ENCODE results near the gene GOLGA6L4.
"Not testable (repeated sequence)": the region's sequence is repeated elsewhere in the genome, so short reads cannot be mapped to it uniquely, and the experiment has no call there.

The GOLGA6L4 gene

DNA sequence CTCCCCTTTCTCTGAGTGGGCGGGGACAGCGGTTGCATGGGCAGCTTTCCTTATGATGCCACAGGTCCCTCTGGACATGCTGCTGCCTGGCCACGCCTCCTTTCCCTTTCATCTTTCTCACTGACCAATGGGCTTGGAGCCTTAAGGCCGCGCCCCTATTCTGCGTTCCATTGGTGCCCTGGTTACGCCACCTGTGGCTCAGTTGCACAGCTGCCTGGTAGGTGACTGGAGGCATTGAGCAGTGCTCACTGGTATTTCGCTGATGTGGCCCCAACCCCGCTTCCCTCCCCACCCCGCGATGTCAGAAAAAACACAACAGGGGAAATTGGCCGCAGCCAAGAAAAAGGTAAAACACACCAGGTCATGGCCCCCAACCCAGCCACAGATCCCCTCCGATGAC lies at the start of gene GOLGA6L4:
Gene GOLGA6L4 (plus strand): TSS at position 201 of the 400 bp plus-strand sequence. CDS start 62 bp downstream, at position 263.
- DNase-seq (ENCODE audit: low spot score): not testable (repeated sequence)

GRCh38 chr15:84192982-84193381 lies 42.6 kb upstream of the GOLGA6L4 start:
- not testable (repeated sequence) for DNase-seq (ENCODE audit: low spot score)

DNA sequence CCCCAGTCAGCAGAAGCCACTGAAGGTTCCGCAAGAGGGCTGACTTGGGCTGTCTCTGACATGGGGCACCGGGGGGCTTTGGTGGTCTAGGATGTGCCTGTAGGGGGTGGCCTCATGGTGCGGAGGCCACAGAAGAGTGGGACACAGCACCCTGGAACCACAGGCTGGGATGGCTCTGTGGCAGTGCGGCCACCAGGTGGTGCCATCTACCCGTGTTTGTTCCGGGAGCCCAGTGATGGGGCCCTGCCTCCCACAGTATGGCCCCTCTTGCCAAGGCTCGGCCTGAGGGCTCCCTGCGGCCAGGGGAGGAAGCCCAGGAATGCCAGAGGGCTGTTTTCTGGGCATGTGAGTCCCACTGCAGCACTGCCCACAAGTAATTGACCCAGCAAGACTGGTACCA lies 40.0 kb upstream of the GOLGA6L4 start:
- DNase-seq (ENCODE audit: low spot score): not testable (repeated sequence)

DNA sequence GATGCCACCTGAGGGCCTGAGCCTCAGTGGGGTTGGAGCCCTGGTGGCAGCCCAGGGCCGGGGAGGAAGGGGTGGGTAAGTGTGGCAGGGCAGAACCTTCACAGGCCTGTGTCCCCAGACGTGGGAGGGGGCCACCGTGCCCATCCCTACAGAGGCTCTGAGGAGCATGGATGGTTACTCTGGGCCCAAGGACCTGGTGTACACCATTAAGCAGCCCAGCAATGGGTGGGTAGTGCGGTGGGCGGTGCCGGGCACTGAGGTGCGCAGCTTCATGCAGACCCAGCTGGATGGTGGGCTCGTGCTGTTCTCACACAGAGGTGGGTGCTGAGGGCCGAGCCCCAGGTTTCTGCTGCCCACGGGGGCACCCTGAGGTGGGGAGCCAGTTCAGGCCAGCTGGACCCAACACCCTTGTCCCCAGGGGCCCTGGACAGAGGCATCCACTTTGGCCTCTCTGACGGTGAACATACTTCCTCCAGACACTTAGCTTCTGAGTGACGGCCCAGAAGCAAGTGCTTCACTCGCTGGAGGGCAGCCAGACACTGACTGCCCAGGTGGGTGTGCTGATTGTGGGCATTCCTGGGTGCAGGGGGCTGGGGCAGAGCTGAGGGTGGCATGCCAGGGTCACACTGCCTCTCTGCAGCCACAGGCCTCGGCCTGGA lies 38.9 kb upstream of the GOLGA6L4 start:
- not testable (repeated sequence) for DNase-seq (ENCODE audit: low spot score)

GRCh38 chr15:84199865-84200264 lies 35.7 kb upstream of the GOLGA6L4 start:
- DNase-seq (ENCODE audit: low spot score): not testable (repeated sequence)

DNA sequence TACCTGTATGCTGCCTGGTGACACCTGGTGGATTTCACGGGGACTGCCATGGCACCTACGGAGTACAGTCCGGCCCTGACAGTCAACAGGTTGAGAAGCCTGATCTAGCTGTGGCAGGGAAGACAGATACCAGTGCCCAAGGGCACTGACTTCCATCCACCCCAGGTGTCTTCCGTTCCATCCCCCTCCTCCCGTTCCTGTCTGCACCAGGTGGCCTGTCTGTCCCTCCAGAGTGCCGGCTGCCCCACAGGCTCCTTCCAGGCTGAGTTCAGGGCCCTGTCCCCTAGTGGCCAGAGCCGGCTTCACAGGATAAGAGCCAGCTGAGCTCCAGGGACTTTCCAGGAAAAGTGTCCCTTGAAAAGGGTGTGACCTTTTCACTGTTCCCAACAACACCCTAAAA lies 10.9 kb downstream of the GOLGA6L4 start:
- DNase-seq (ENCODE audit: low spot score): not testable (repeated sequence)
